NCI-H1092 (cell line): ENCODE data around the gene BABAM2.
"Not testable (repeated sequence)": the region's sequence is repeated elsewhere in the genome, so short reads cannot be mapped to it uniquely, and the experiment has no call there.

Experiments used
- DNase-seq: peaks from one replicate; lab custom pipeline; 2025; lab: John Stamatoyannopoulos, UW

Gene BABAM2

GRCh38 chr2:28360718-28361293 is 470.3 kb downstream of the BABAM2 start:
- no peak for DNase-seq

GRCh38 chr2:28361991-28362710 is 471.6 kb downstream of the BABAM2 start:
- DNase-seq = no peak

DNA sequence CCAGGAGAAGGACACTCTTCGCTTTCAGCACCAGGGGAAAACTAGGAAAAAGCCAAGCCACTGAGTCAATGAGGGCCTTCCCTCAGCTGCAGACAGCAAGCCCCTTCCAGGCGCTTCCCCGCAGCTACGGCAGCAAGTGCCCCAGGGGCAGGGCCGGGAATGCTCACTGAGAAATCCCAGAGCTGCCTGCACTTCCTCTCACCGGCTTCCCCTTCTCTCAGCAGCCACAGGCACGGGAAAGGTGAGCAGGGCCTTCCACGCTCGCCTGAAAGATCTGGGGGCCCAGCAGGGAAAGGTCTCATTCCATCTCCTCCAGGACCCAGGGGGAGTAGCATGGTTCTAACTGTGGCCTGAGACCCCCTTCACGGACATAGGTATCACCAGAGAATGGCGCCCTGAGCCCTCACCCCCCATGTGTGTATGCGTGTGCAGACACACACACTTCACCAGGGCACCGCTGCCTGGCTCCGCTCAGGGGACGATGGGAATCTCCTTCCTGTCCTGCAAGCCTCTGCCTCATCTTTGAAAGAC is 472.5 kb downstream of the BABAM2 start:
- DNase-seq = no peak

DNA sequence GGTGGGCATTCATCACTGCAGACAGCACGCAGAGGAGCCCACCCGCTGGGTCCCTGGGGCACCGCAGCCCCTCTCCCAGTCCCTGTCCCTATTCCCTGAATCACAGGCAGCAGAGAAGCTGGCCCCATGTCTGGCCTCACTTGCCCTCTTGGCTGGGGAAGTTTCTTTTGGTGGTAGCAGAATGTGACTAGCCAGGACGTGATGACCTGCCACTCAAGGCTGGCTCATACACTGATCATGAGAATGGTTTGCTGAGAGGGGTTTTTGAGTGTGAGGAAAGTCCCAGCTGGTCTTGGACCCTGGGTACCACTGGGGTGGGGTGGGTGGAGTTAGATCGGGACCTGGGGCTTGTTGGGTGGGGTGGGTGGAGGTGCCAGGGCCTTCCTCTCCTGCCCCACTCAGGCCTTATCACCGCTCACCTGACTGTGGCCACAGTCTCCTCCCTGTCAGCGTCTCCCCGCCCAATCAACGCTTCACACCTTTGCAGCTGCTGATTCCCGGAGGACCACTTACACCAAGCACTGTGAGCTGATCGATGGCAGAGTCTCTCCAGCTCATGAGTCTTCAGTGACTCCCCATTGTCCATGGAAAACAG is 473.3 kb downstream of the BABAM2 start:
- DNase-seq = no peak

- no peak for DNase-seq
Observed at GRCh38 chr2:28364610-28365009, 474.1 kb downstream of the BABAM2 start.

GRCh38 chr2:28365158-28365557 is 474.6 kb downstream of the BABAM2 start:
- DNase-seq = no peak

DNA sequence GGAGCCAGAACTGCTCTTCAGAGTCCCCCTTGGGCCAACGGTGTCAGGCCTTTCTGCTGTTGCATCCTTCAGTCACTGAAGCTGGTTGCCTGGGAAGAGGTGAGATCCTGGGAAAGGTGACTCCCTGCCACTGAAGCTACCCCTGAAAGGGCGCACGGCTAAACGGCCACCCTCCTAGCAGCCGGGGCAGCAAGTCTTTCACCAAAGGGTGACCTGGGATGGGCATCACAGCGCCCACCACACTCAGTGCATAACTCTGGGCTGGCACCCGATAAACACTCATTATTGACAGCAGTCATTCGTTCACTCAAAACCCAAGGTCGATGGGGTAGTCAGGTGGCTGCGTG is 475.6 kb downstream of the BABAM2 start:
- DNase-seq = no peak

- no peak for DNase-seq
Observed at GRCh38 chr2:28366496-28367282, 476.2 kb downstream of the BABAM2 start.

DNA sequence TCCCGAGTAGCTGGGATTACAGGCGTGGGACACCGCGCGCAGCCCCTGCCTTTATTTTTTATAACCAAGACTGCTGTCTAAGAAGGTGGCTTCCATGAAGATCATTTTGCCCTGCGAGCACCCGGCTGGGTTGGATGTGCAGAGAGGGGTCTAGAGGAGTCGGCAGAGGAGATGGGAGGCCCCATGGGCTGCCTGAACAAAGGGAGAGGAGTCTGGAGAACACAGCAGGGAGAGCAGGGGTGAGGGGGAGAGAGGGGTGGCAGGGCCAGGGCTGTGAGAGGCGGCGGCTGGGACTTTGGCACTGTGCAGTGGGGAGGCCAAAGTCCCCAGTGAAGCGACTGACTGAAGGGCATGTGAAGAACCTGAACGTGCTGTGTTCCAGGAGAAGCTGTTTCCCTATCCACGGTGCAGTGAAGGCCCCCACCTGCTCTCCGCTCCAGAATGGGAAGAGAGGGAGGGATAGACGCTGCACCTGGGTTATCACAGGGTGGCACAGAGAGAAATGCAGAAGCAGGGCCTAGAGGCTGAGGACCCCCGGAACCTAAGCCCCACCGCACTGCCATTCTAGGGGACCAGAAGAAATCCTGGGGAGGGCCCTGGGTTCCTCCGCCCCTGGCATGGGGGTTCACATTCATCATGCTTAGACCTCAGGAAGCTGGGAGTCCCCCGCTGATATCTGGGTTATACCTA is 477.3 kb downstream of the BABAM2 start:
- no peak for DNase-seq

DNA sequence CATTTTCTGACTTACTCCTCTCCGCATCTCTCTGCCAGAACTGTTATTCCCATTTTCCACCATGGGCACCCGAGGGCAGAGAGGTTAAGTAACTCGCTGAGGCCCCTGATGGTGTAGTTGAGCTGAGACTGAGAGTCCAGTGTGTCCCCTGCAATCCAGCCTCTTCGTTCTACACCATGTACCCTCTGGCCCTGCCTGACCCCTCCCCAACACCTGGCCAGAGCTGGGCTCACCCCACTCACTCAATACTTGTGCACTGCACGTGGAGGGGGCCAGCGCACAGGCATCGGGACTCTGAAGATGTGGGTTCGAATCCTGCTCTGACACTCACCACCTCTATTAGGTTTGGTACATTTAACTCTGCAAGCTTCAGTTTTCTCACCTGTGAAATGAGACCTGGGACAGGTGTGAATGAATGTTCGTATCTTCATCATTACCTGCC is 477.8 kb downstream of the BABAM2 start:
- DNase-seq = no peak

- no peak for DNase-seq
Observed at GRCh38 chr2:28369358-28369757, 478.8 kb downstream of the BABAM2 start.

DNA sequence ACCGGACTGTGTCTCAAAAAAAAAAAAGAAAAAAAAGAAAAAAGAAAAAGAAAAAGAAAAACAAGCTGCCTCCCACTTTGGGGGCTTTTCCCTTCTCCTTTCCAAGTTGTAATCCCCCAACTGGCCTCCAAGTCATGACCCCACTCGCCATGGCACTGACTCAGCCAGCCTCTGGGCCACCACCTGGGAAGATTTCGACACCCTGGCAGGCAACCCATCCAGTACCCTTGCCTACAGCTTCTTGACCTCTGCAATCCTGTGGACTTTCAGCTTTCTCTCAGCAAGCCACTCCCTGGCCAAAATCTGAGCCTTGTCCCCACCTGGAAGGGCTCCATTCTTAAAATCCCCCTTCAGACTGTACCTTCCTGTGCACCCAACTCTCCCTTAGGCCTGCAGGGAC is 479.8 kb downstream of the BABAM2 start:
- no peak for DNase-seq

- DNase-seq = not testable (repeated sequence)
Observed at GRCh38 chr2:28371728-28372127, 481.2 kb downstream of the BABAM2 start.

DNA sequence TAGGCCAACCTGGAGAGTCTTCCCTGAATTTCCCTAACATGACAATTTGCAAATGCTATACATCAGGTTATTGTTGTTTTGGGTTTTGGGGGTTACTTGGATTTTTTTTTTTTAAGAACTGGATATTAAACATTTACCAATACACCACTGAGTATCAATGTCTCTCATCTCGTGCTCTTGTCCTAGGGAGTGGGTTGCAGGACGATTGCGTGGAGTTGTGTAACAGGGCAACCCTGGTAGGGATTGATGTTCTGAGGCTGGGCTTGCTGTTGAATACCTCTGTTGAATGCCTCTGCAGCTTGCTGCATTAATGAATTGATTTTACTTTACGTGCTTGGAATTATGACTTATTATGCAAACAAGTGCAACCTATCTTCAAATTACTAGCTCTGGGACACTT is 483.3 kb downstream of the BABAM2 start:
- DNase-seq = no peak

GRCh38 chr2:28374331-28374730 is 483.8 kb downstream of the BABAM2 start:
- DNase-seq = no peak

GRCh38 chr2:28375236-28375635 is 484.7 kb downstream of the BABAM2 start:
- no peak for DNase-seq

GRCh38 chr2:28375742-28376631 is 485.5 kb downstream of the BABAM2 start:
- DNase-seq = no peak

DNA sequence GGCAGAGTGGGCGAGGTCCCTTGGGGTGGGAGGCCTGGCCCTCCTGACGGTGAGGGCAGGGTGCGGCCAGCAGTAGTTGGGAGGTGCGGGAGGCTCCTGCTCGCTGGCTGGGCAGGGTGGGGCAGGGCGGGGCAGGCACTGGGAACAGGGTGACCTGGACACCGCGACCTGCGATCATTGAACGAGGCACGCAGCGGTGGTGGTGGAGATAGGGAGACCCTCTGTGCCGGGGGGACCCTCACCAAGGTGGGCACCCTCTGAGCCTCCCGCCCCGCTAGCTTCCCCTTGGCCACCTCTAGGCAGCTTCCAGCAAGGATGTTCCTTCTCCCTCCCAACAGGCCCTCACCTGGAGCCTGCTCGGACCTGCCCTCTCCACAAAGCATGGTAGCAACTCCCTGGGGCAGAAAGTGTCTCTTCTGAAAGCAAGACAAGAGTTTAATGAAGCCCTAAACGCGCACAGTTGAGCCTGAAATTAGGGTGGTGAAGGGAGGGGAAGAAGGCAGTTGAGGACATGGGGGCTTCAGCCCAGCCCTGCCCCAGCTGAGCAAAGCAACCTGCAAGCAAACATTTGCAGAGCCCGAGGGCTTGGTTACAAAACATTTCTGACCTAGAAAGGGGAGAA is 486.8 kb downstream of the BABAM2 start:
- no peak for DNase-seq

- DNase-seq = no peak
Observed at GRCh38 chr2:28377984-28378678, 487.6 kb downstream of the BABAM2 start.
